ENCODE measurements around the gene CDH23. TPM values are rescaled to one million over a fixed set of nuclear protein-coding genes. Genes with fewer than 3 reads are reported as not detected.

The CDH23 gene
- total and polyA plus RNA-seq, 12 donors, result 1.7 to 20.2 (median 7.8) TPM

- WGBS, 4 donors, result 72 to 87% (median 80%) methylated on average over 4 of the region's 4 CpGs
- H3K4me1 ChIP-seq (replicated peaks in 1 of 2), result no peaks in the 10 kb centered on the region
Measured at GRCh38 chr10:71629131-71629530, 232.4 kb downstream of the CDH23 start.

DNA sequence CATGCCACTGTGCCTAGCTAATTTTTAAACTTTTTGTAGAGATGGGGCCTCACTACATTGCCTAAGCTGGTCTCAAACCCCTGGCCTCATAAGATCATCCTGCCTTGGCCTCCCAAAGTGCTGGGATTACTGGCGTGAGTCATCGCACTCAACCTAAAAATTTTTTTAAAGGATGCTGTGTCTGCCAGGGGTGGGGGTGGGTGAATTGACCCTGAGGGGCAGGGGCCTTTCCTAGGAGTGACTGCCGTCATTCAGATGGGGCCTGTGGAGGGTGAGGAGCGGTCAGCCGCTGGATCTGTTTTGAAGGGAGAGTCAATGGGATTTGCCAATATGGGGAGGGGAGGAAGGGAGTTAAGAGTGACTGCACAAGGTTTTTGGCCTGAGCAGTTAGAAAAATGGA, 233.4 kb downstream of the CDH23 start:
- Histone ChIP-seq H3K4me1 (replicated peaks in 1 of 2) (no peaks in the 10 kb centered on the region), H3K27ac (no peak overlapping the region), H3K27me3 (no peaks in the 10 kb centered on the region), H3K4me3 (no peak overlapping the region), H3K36me3 (replicated peaks in 1 of 2) (no peaks in the 10 kb centered on the region), H3K9me3 (replicated peaks in 1 of 3) (no peaks in the 10 kb centered on the region)
- 93 to 97% (median 95%) methylated on average over 5 of the region's 5 CpGs for WGBS, 4 donors
- TF ChIP-seq CTCF (IDR thresholded peaks at IDR 0.05), result no peak
- TF ChIP-seq POLR2A (IDR thresholded peaks at IDR 0.05), result no peak
- intact Hi-C loops (cut with DNase I), result no loop called here
- DNase-seq, result no peak

More at GRCh38 chr10:71629131-71629530, 232.4 kb downstream of the CDH23 start:
- intact Hi-C loops (cut with DNase I), result no loop called here
- DNase-seq, result no peak
- Histone ChIP-seq H3K9me3 (replicated peaks in 1 of 3) (no peaks in the 10 kb centered on the region), H3K27ac (no peak overlapping the region), H3K4me3 (no peak overlapping the region), H3K36me3 (replicated peaks in 1 of 2) (no peaks in the 10 kb centered on the region), H3K27me3 (no peaks in the 10 kb centered on the region)
- TF ChIP-seq CTCF (IDR thresholded peaks at IDR 0.05), result no peak
- no peak for TF ChIP-seq POLR2A (IDR thresholded peaks at IDR 0.05)

- H3K27me3 ChIP-seq, result no peaks in the 10 kb centered on the region
- no peaks in the 10 kb centered on the region for H3K9me3 ChIP-seq (replicated peaks in 1 of 3)
- intact Hi-C loops (cut with DNase I), result no loop called here
- TF ChIP-seq POLR2A (IDR thresholded peaks at IDR 0.05), result no peak
- no peak for TF ChIP-seq CTCF (IDR thresholded peaks at IDR 0.05)
- H3K4me1 ChIP-seq (replicated peaks in 1 of 2), result no peaks in the 10 kb centered on the region
- no peak for DNase-seq
- H3K36me3 ChIP-seq (replicated peaks in 1 of 2), result no peaks in the 10 kb centered on the region
- H3K4me3 ChIP-seq, result no peak overlapping the region
- H3K27ac ChIP-seq, result no peak overlapping the region
- WGBS, 4 donors, result 86 to 90% (median 88%) methylated on average over 6 of the region's 6 CpGs
Measured at GRCh38 chr10:71631007-71631861, 234.5 kb downstream of the CDH23 start.

GRCh38 chr10:71632200-71632820, 235.6 kb downstream of the CDH23 start:
- DNase-seq, result no peak
- no peaks in the 10 kb centered on the region for H3K36me3 ChIP-seq (replicated peaks in 1 of 2)
- H3K27ac ChIP-seq, result no peak overlapping the region
- H3K9me3 ChIP-seq (replicated peaks in 1 of 3), result no peaks in the 10 kb centered on the region
- intact Hi-C loops (cut with DNase I), result no loop called here
- H3K4me3 ChIP-seq, result no peak overlapping the region
- 82 to 88% (median 86%) methylated on average over 6 of the region's 6 CpGs for WGBS, 4 donors
- TF ChIP-seq CTCF (IDR thresholded peaks at IDR 0.05) (no peak), POLR2A (IDR thresholded peaks at IDR 0.05) (no peak)
- H3K4me1 ChIP-seq (replicated peaks in 1 of 2), result no peaks in the 10 kb centered on the region
- H3K27me3 ChIP-seq, result no peaks in the 10 kb centered on the region

Measured in adrenal gland (tissue), 12 donors.